Measurements from ENCODE around the gene MEGF6. TPM values are rescaled to one million over a fixed set of nuclear protein-coding genes. Genes with fewer than 3 reads are reported as not detected.

Gene MEGF6
- polyA plus RNA-seq, 3 donors = 6.6 to 16.3 (median 11.7) TPM

DNA sequence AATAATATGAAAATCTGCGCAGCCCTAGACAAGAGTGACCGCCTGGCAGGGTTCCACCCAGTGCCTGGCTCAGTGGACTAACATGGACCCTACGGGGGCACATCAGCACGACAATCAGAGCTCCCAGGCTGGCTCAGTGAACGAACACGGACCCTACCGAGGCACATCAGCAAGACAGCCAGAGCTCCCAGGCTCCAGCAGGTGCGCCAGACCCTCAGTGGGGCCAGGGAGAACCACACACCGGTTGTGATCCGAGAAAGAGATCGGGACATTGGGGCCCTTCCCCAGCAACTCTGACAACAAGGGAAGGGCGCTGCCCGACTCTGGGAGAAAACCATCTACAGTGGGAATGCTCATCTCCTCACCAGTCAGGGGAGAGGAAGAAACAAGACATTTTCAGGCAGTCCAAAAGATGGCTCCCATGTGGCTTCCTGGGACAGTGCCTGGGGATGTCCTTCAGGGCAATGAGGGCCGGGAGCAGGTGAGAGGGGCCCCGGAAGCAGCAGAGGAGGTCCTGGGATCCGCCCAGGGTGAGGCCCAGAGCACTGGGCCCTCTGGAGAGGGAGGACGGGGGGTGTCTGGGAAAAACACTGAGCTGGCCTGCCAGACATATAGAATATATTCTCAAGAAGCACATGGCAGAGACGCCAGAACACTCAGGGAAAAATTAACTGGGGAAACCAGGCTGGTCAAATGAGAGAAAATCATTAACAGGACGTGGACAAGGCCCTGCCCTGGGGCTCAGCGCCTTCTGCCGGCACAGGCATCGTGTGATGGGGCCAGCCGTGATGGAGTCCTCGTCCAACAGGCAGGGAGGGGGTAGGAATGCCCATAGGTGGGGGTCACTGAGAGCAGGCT, 152.0 kb downstream of the MEGF6 start:
- no peak overlapping the region for H3K27ac ChIP-seq (ENCODE audit: low read depth, low read length)
- WGBS, 3 donors = 84 to 89% (median 86%) methylated on average over 24 of the region's 24 CpGs

DNA sequence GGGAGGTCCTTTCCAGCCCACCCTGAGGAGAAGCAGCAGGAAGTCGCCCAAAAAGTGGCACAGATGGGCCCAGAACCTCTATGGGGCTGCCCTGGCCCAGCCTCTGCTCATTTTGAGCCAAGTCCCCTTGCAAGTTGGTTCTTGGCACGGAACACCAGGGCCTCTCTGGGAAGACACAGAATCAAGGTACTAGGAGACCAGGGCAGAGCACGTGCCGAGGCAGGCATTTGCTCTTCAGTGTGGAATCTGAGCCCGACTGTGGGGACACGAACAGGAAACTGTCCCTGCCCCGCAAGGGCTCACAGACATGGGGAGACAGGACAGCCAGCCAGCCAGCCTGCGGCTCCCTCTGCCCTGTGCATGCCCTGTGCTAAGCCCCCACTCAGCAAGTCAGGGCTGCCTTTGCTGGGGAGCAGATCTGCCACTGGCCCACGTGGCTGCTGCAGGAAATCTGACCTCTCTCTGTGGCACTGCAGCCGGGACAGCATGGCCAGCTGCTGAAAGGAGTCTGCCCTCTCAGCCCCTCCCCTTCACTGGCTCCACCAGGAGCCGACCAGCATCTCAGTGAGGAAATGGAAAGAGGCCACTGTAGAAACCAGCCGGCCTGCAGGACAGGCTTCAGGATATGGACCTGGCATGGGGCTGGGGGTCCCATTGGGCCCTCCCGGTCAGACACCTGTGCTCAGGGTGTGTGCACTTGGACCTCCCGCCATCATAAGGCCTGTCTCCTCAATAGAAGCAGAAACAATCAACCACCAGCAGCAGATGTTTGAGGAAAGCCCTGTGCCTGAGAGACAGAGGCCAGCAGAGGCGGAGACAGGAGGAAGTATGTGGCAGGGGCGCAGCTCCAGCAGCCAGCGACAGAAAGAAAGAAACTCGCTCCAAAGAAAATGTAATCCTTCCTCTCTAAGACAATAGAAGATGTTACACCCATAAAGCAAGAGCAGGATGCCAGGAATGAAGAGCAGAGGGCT, 153.1 kb downstream of the MEGF6 start:
- WGBS, 3 donors = 43 to 69% (median 43%) methylated on average over 17 to 18 of the region's 18 CpGs
- no peak overlapping the region for H3K27ac ChIP-seq (ENCODE audit: low read depth, low read length)

DNA sequence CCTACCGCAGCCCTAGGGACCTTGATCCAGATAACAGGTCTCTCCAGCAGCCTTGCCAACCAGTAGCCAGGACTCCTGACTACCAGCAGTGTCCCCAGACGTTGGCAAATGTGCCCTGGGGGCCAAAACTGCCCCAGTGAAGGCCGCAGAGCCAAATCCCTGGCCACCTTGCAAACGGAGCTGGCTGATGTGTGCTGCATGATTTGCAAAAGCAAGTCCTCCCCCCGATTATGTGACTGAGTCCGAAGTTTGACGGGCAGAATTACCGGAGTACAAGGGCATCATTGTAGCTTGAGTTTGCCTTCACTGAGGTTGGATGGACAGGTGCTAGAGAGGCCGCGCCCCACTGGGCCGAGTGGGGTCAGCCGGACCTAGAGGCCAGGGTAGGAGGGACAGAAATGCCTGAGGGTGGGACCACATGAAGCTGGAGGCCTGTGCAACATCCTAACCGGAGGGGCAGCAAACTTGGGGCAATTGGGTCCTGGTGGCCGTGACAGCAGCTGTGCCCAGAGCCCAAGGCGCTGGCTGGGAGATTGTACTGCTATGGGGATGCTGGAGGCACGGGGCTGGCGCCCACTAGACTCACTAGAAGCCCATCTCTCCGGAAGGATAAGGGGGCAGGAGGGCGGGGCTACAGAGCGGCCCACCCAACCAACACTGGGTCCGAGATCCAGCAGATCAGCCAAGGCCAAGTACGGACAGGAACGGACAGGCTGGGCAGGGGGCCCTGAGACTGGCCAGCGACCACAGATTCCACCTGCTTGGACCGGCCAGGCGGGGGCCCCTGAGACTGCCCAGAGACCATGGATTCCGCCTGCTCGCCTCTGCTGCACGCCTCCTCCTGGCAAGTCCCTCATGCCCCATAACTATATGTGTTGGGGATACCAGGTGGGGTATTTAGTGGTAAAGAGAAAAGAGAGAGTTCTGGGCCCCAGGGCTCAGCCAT, 154.1 kb downstream of the MEGF6 start:
- 83 to 87% (median 84%) methylated on average over 29 of the region's 29 CpGs for WGBS, 3 donors
- H3K27ac ChIP-seq (ENCODE audit: low read depth, low read length) = no peak overlapping the region

DNA sequence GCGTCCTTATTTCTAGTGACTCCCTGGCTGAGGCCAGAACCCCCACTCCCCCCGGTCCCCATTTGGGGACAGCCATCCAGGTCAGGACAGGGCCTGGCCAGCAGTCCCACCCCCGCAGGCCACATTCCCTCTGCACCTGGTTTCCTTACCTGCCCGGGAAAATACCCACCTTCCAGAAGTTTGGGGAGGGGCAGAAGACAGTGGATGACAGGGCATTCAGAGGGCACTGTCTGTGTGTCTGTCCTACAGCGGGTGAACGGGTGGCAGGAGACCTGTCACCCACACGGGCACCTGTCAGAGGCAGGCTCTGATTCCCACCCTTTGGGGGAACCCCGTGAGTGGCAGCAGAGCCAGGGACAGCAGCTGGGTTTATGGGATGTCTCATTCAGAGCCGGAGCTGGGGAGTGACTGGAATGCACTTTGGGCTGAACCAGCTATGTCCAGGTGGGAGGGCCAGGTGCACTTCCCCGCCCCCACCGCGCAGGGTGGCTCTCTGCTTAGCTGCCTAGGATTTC, 154.8 kb downstream of the MEGF6 start:
- 65 to 88% (median 79%) methylated on average over 11 to 12 of the region's 12 CpGs for WGBS, 3 donors
- H3K27ac ChIP-seq (ENCODE audit: low read depth, low read length) = no peak overlapping the region

DNA sequence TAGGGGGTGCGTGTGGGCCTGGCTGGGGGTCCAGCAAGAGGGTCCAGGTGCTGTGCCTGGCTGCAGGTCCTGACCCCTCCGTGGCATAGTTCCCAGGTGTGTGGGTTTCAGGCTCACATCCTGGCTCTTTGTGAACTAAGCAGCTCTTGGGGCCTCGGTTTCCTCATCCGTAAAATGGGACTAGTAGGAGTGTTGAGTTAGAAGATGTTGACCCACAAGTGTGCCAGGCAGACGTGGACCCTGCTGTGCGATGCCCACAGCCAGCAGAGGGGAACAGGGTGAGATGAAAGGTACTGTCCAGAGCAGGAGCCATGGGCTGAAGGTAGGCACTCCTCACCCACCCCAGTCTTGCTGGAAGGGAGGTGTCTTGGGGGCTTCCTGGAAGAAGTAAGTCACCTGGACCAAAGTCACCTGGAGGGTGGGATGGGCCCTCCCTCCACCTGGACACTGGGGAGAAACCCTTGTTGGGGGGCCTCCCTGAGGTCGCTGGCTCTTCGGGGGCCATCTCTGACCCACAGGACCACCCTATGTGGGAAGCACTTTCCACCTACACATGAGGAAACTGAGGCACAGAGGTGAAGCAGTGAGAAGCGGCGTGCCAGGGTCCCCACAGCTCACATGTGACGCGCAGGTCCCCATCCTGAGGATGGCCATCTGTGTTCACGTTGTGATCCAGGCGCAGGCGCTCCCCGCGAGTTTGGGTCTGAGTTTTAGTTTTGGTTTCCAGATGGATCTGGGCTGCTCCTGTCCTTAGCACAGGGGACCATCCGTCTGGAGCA, 155.4 kb downstream of the MEGF6 start:
- WGBS, 3 donors = 87 to 90% (median 90%) methylated on average over 18 of the region's 18 CpGs
- no peak overlapping the region for H3K27ac ChIP-seq (ENCODE audit: low read depth, low read length)

DNA sequence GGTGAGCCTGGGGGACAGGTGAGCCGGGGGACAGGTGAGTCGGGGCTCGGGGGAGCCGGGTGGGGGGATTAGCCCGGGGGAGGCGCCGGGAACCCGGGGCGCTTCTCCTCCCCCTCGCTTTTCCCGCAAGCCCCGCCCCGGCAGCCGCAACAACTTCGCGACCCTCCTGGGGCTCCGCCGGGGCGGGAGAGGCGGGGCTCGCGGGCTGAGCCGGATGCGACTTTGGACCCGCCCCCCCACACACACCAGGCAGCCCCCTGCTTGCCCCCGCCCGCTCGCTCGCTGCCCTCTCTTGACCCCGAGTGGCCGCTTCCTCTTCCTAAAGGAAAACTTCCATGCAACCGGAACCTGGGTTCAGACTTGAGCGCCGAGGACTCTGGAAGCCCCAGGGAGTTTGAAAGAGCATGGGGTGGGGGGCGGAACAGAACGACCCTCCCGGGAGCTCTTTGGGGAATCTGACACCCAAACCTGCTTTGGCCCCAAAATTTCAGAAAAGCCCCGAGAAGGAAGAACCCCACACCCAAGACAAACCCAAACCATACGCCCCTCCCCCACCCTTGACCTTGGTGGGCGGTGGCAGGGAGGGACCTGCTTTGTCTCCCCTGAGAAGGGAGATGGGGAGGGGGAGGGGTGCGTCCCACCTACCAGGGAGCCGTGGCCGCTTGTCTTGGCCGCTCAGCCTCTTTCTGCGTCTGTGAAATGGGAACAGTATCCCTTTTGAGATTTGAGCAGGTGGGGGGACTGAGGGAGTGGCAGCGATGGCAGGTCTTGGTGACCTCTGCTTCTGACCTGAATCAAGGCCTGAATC, 156.3 kb downstream of the MEGF6 start:
- WGBS, 3 donors = 12 to 20% (median 13%) methylated on average over 22 to 46 of the region's 46 CpGs
- H3K27ac ChIP-seq (ENCODE audit: low read depth, low read length) = no peak overlapping the region

DNA sequence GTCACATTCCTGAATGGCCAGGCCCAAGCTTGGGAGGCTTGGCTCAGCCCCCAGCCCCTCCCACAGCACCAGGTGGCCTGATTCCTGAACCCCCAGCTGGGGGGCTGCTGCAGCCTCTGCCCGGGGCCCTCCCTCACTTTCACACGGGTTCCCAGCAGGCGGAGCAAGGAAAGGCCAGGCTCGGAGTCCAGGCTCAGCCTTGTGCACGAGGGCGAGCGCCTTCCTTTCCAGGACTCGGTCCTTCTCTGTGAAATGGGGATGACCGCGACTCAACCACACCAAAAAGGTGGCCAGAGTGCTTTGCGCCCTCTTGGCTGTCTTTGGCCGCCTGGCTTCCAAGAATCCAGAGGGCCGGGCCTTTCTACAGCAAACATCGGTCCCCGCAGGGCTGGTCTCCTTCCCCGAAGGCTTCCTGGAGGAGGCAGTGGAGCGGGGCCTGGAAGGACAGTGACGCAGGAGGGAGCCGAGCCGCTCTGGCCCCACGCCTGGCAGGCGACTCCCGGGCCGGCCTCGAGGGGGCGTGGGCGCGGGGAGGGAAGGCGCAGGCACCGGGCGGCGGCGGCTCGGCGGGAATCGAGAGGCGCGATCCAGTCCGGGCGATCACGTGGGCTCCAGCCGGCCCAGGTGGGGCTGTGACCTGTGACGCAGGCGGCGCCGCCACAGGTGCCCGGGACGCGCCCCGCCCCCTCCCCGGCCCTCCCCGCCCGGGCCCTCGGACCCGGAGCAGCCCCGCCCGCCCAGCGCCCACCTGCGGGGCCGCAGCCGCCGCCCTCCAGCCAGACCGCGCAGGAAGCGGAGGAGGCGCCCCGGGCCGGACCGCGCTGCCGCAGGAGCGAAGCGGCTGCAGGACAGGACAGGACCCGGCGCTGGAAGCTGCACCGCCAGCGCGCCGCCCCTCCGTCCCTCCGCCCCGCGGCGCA, 157.2 kb downstream of the MEGF6 start, which contains the start of gene ARHGEF16:
Gene ARHGEF16 (plus strand): TSS at position 775 of the 920 bp plus-strand sequence. CDS start 8,420 bp downstream, outside the sequence.
- H3K27ac ChIP-seq (ENCODE audit: low read depth, low read length) = no peak within 1 kb of the TSS
- 5 to 7% (median 5%) methylated on average over 53 to 82 of the region's 84 CpGs for WGBS, 3 donors

DNA sequence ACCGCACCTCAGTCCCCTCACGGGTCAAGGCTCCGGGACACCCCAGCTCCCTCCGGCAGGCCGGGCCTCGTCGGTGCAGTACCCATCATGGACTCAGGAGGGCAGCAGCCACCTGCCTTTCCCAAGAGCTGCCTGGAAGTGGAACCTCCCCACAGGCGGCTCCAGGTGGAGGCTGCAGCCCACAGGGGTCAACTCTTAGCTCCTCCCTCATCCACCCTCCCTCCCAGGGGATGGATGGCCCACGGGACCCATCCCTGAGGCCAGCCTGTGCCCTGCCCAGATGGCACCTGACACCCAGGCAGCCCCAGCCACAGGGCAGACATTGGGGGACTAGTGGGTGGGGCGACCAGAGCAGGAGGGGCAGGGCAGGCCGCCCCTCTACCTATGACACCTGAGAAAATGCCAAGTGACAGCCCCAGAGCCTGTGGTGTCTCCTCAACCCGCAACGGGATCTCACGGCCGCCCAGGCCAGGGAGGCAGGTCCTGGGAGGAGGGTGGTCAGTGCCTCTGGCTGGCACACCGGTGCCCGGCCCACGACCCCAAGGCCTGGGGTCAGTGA, 158.0 kb downstream of the MEGF6 start:
- 22 to 30% (median 24%) methylated on average over 16 to 18 of the region's 18 CpGs for whole genome bisulfite sequencing, 3 donors
- H3K27ac ChIP-seq (ENCODE audit: low read depth, low read length) = no peak overlapping the region

DNA sequence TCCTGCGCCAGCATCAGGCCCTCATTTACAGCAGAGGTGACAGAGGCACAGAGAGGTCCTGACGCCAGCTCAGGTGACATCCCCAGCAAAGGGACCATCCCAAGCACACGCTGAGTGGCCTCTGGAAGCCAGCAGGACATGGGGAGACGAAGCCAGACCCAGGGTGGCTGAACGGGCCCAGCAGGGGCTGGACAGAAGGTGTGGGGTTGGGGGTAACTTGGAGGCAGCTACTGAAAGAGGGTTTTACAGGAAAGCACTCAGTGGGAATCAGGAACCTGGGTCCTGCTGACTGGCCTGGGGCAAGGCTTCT, 158.5 kb downstream of the MEGF6 start:
- WGBS, 3 donors = 45 to 52% (median 47%) methylated on average over 5 of the region's 5 CpGs
- no peak overlapping the region for H3K27ac ChIP-seq (ENCODE audit: low read depth, low read length)

DNA sequence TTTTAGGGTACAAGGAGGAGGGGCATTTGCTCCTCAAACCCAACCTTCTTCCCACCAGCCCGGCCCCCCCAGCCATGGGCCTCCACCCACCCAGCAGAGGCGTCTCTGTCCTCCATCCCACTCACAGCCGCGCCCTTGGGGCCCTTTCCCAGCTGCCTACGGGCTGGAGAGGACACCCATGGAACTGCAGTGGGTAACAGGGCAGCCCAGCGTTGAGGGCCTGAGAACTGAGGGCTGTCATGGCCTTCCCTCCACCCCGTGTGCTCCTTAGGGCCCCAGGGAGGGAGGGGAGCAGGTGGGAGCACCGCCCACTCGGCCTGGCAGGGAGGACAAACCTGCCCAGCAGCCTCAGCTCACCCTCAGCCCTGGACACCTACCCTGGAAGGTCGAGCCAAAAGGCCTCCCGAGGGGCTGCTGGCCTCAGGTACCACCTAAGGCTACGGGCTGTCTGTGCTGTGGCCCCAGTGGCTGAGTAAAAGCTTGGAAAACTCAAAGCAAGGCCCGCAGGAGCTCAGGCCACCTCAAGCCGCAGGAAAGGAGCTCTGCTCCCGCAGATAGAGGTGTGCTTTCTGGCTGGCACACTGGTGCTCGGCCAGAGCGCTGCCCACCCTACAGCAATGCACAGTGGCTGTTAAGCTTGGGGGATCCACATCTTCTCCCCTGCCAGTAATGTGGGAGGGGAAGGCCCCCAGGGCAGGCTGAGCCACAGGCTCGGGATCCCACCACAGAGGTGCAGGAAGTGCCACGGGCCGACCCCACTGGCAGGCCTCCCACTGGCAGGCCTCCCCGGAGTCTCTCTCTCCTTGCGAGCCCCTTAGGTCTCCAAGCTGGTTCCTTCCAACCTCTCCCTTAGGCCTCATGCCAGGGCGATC, 159.1 kb downstream of the MEGF6 start:
- WGBS, 3 donors = 61 to 74% (median 73%) methylated on average over 23 of the region's 23 CpGs
- H3K27ac ChIP-seq (ENCODE audit: low read depth, low read length) = no peak overlapping the region

DNA sequence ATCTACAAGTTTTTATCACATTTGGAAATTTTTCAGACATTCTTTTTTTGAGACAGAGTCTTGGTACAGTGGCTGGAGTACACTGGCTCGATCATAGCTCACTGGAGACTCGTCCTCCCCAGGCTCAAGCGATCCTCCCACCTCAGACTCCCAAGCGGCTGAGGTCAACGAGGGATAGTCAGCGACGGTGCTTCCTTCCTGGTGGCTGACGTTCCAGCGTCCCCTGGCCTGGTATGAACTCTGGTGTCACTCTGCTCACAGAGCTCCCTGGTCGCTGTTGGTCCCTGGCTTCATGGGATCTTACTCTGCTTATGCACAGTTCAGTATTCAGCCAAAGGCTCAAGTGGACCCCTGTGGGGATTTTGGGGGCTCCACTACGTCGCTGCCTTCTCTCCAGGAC, 160.3 kb downstream of the MEGF6 start:
- H3K27ac ChIP-seq (ENCODE audit: low read depth, low read length) = no peak overlapping the region
- WGBS, 3 donors = 53 to 75% (median 65%) methylated on average over 12 of the region's 12 CpGs

DNA sequence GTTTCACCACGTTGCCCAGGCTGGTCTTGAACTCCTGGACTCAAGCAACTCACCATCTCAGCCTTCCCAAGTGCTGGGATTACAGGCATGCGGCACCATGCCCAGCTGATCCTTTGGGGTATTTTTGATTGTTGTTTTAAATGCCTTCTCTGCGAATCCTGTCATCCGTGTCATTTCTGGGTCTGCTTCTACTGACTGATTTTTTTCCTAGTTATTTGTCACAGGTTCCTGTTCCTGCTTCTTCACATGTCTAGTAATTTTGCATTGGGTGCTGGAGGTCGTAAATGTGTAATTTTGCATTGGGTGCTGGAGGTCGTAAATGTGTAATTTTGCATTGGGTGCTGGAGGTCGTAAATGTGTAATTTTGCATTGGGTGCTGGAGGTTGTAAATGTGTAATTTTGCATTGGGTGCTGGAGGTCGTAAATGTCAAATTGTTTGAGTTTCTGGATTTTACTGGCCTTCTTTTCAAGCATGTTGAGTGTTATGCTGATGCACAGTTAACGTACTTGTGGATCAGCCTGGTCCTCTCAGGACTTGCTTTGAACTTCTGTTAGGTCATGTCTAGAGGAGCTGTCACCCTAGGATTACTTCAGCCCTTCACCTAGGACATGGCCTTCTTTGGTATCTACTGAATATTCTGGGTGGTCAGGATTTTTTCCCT, 161.0 kb downstream of the MEGF6 start:
- 76 to 84% (median 82%) methylated on average over 9 of the region's 9 CpGs for WGBS, 3 donors

DNA sequence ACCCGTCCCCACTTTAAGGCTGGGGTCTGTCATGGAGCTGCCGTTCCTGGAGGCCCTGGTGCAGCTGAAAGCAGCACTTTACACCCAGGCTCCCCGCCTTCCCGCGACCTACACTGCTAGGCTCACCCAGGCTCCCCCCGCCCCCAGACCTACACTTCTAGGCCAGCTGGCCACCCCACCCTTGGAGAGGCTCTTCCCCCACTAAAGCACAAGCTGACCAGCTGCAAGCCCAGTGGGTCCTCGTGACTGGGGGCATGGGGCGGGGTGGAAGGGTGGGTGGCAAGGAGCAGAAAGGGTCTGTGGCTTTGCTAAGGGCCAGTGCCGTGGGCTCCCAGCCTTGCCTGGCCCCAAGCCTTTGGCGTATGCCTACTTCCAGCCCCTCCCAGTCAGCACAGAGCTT, 166.6 kb downstream of the MEGF6 start:
- H3K27ac ChIP-seq (ENCODE audit: low read depth, low read length) = no peak overlapping the region
- WGBS, 3 donors = 70 to 74% (median 72%) methylated on average over 10 of the region's 10 CpGs

More for the DNA sequence above, 161.0 kb downstream of the MEGF6 start:
- no peak overlapping the region for H3K27ac ChIP-seq (ENCODE audit: low read depth, low read length)

DNA sequence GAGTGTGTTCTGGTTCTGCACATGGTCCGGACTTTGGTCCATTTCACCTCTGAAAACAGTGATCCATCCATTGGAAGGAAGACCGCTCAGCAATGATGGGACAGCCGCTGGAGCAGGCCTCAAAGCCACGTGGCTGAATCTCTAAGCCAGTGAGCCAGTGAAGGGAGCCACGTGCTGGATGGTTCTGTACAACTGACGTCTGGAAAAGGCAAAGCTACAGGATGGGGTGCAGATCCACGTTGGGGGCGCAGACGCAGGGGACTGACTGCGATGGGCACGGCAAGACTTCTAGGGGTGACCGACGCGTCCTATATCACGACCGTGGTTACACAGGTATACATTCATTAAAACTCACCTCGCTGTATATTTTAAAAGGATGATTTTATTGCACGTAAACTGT, 167.0 kb downstream of the MEGF6 start:
- WGBS, 3 donors = 89 to 90% (median 90%) methylated on average over 18 of the region's 18 CpGs
- H3K27ac ChIP-seq (ENCODE audit: low read depth, low read length) = no peak overlapping the region

Data from adipose tissue (tissue), 3 donors.